ENCODE data around the gene CFAP65. TPM values are rescaled to one million over a fixed set of nuclear protein-coding genes. Genes with fewer than 3 reads are reported as not detected.

CFAP65 gene
- total and polyA plus RNA-seq, 2 of the 4 experiments (the other 2 are of a cell fraction) = not detected

GRCh38 chr2:219065484-219065883 is 24.2 kb upstream of the CFAP65 start:
- H3K14ac ChIP-seq (replicated peaks; ENCODE audit: low read depth, low read length) = no peak overlapping the region
- H3K18ac ChIP-seq (ENCODE audit: low read depth, low read length) = no peak overlapping the region
- H3K27me3 ChIP-seq (ENCODE audit: control insufficient read depth, insufficient read depth, low read length) = peaks cover 44% of the 10 kb centered on the region
- H3K36me3 ChIP-seq (ENCODE audit: control insufficient read depth, insufficient read depth, low read length) = no peaks in the 10 kb centered on the region
- H2BK15ac ChIP-seq (ENCODE audit: low read depth, low read length) = no peak overlapping the region
- ChIA-PET CTCF (interaction anchor here (1.0 to 1.2 kb wide), 3 partner anchors 54 to 89 kb away, joined by 3 read pairs; no protein-coding TSS in a partner anchor), POLR2A (ENCODE audit: unreplicated experiment) (no interaction called here)
- H2BK20ac ChIP-seq (ENCODE audit: low read depth, low read length) = no peak overlapping the region
- no peak overlapping the region for H2AFZ ChIP-seq (replicated peaks; ENCODE audit: low read length, poor library complexity)
- H4K8ac ChIP-seq (ENCODE audit: low read depth in 2 of 2, low read length in 2 of 2) = no peak overlapping the region
- H3K79me1 ChIP-seq (ENCODE audit: low read depth in 1 of 2, low read length in 2 of 2) = no peaks in the 10 kb centered on the region
- H2AK9ac ChIP-seq (replicated peaks; ENCODE audit: low read depth, low read length, poor library complexity) = no peak overlapping the region
- H3K4me2 ChIP-seq (ENCODE audit: low read depth, low read length) = no peak overlapping the region
- no peak overlapping the region for H2AK5ac ChIP-seq (ENCODE audit: low read depth, low read length)
- no peak for DNase-seq
- no peak overlapping the region for H2BK5ac ChIP-seq (ENCODE audit: low read depth, low read length, poor library complexity, severe bottlenecking)
- no peaks in the 10 kb centered on the region for H3K9me3 ChIP-seq (ENCODE audit: control insufficient read depth, insufficient read depth, low read length)
- dilution Hi-C loops (cut with HindIII; ENCODE audit: low sequenced_read_pairs, unreplicated experiment) (no loop called here), in situ Hi-C loops (cut with MboI; ENCODE audit: low sequenced_read_pairs) (no loop called here), intact Hi-C loops (cut with micrococcal nuclease) (no loop called here)
- no peak overlapping the region for H2BK120ac ChIP-seq (ENCODE audit: low read depth, low read length)
- WGBS, 2 experiments (ENCODE audit: extremely low coverage in 2 of 2, insufficient read length in 1 of 2) = no CpG with 5 or more reads among the region's 1 CpG
- no peak for ATAC-seq (ENCODE audit: low read depth)
- H3K4me3 ChIP-seq (ENCODE audit: insufficient read depth, low read depth, low read length) = no peak overlapping the region
- H4K20me1 ChIP-seq (ENCODE audit: insufficient read depth, low read length) = no peaks in the 10 kb centered on the region
- no peak overlapping the region for H3K23ac ChIP-seq (ENCODE audit: low read depth, low read length)
- H3K9ac ChIP-seq (ENCODE audit: low read depth, low read length) = no peak overlapping the region
- H3K27ac ChIP-seq (ENCODE audit: insufficient read depth, low read length) = no peak overlapping the region
- BruUV-seq (replicated peaks) = no TSS peak
- no peak overlapping the region for H3K56ac ChIP-seq (ENCODE audit: extremely low read depth, insufficient read depth, low read length)
- H4K5ac ChIP-seq (ENCODE audit: low read depth, low read length) = no peak overlapping the region
- no peaks in the 10 kb centered on the region for H3K9me1 ChIP-seq (ENCODE audit: insufficient read depth, low read length)
- no peak overlapping the region for H3K4ac ChIP-seq (ENCODE audit: low read depth, low read length)
- no peak overlapping the region for H4K91ac ChIP-seq (ENCODE audit: insufficient read depth, low read depth, low read length)
- no peaks in the 10 kb centered on the region for H3K4me1 ChIP-seq (ENCODE audit: control insufficient read depth, insufficient read depth, low read length)
- TF ChIP-seq CHD1 (IDR thresholded peaks at IDR 0.05; ENCODE audit: low read depth, low read length) (no peak), NFE2L2 (IDR thresholded peaks at IDR 0.05; ENCODE audit: low read depth, low read length) (no peak), RAD21 (IDR thresholded peaks at IDR 0.05; ENCODE audit: low read length) (no peak), MAFK (IDR thresholded peaks at IDR 0.05; ENCODE audit: low read depth, low read length) (no peak), SMC3 (IDR thresholded peaks at IDR 0.05; ENCODE audit: low read depth, low read length) (no peak), ELK1 (IDR thresholded peaks at IDR 0.05; ENCODE audit: borderline replicate concordance, low read depth, low read length) (no peak), CEBPB (IDR thresholded peaks at IDR 0.05; ENCODE audit: low read depth, low read length) (no peak), USF2 (IDR thresholded peaks at IDR 0.05; ENCODE audit: low read depth, low read length) (no peak), RCOR1 (IDR thresholded peaks at IDR 0.05; ENCODE audit: insufficient replicate concordance, low read length) (no peak), RFX5 (IDR thresholded peaks at IDR 0.05; ENCODE audit: low read depth, low read length) (no peak), POLR2A (IDR thresholded peaks at IDR 0.05; ENCODE audit: low read depth, low read length) (no peak), MXI1 (IDR thresholded peaks at IDR 0.05; ENCODE audit: borderline replicate concordance, low read depth, low read length) (no peak), BHLHE40 (IDR thresholded peaks at IDR 0.05; ENCODE audit: low read depth, low read length) (no peak)

Measured in IMR-90 (cell line).